SK-N-MC (cell line): ENCODE results near the gene SLC35F3.

ENCODE experiments used
- EZH2 ChIP-seq: fragments of 200-600 bp; sonication (generic); IDR thresholded peaks from one replicate; pipeline ENCODE4 v1.6.1; 2017; ENCODE audit warnings: antibody characterized with exemption
- POLR2AphosphoS5 ChIP-seq: IDR thresholded peaks from 2 replicates; pipeline ENCODE4 v1.6.1; 2012; ENCODE audit warnings: mild to moderate bottlenecking, low read depth, low read length, borderline replicate concordance

DNA sequence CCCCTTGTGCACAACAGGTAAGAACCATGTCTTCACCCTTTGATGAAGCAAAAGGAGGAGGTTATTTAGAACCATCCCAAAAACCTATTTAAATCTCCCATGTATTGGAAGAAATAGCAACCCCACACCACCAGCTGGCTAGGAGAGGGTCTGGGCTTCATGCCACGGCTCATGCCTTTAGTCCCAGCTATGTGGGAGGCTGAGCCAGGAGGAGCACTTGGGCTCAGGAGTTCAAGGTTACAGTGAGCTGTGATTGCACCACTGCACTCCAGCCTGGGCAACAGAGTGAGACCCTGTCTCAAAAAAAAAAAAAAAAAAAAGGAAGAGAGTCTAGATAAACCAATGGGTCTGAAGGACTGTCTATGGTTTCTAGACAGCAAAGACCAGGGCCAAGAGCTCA lies 270.9 kb downstream of the SLC35F3 start:
- TF ChIP-seq EZH2 (no peak), POLR2AphosphoS5 (no peak)
